Mesenchymal stem cell (in vitro differentiated cells and primary cell): ENCODE measurements around the gene PDXDC1.
"Not testable (repeated sequence)": the region's sequence is repeated elsewhere in the genome, so short reads cannot be mapped to it uniquely, and the experiment has no call there.

Experiments
- DNase-seq: peaks from one replicate; pipeline ENCODE4 v3.0.0-alpha.2; 2013
- H2AFZ ChIP-seq: one replicate; pipeline ENCODE4 v1.6.1; 2013; ENCODE audit warnings: low read depth, mild to moderate bottlenecking, control low read depth, inconsistent platforms, low read length, moderate library complexity
- H2AK5ac ChIP-seq: 2 replicates; pipeline ENCODE4 v1.6.1; 2013; ENCODE audit warnings: low read length, moderate library complexity, mild to moderate bottlenecking, inconsistent platforms; ENCODE audit not compliant: severe bottlenecking
- H2BK120ac ChIP-seq: one replicate; pipeline ENCODE4 v1.6.1; 2013; ENCODE audit warnings: low read depth, mild to moderate bottlenecking, inconsistent platforms, low read length, moderate library complexity
- H2BK12ac ChIP-seq, 2 experiments: one replicate each; pipeline ENCODE4 v1.6.1; 2013; ENCODE audit warnings: inconsistent platforms in 2 of 2, low read length in 2 of 2, mild to moderate bottlenecking in 2 of 2, moderate library complexity in 2 of 2, control low read depth in 1 of 2
- H2BK15ac ChIP-seq: one replicate; pipeline ENCODE4 v1.6.1; 2013; ENCODE audit warnings: mild to moderate bottlenecking, low read depth, inconsistent platforms; ENCODE audit not compliant: poor library complexity, severe bottlenecking
- H2BK5ac ChIP-seq: 2 replicates; pipeline ENCODE4 v1.6.1; 2013; ENCODE audit warnings: low read depth, mild to moderate bottlenecking, low read length, control low read depth, inconsistent platforms; ENCODE audit not compliant: poor library complexity, severe bottlenecking
- H3K14ac ChIP-seq, 2 experiments: one replicate each; pipeline ENCODE4 v1.6.1; 2013; ENCODE audit warnings: inconsistent platforms in 2 of 2, low read length in 2 of 2, control low read depth in 1 of 2, mild to moderate bottlenecking in 1 of 2, moderate library complexity in 1 of 2
- H3K18ac ChIP-seq, 2 experiments: one replicate each; pipeline ENCODE4 v1.6.1; 2013; ENCODE audit warnings: inconsistent platforms in 2 of 2, low read length in 2 of 2, control low read depth in 1 of 2, low read depth in 1 of 2, mild to moderate bottlenecking in 1 of 2
- H3K23ac ChIP-seq, 2 experiments: one replicate each; pipeline ENCODE4 v1.6.1; 2013; ENCODE audit warnings: inconsistent platforms in 2 of 2, low read length in 2 of 2, mild to moderate bottlenecking in 2 of 2, moderate library complexity in 2 of 2, control low read depth in 1 of 2
- H3K27ac ChIP-seq: 2 replicates; pipeline ENCODE4 v1.5.1; 2013; ENCODE audit warnings: mild to moderate bottlenecking, moderate library complexity, low read length, control low read depth, inconsistent platforms; ENCODE audit not compliant: poor library complexity, severe bottlenecking
- H3K27me3 ChIP-seq, 2 experiments: 2 replicates each; pipeline versions ENCODE4 v1.6.1 to v1.7.0; 2013; ENCODE audit warnings: low read length in 2 of 2, mild to moderate bottlenecking in 2 of 2, moderate library complexity in 2 of 2, control low read depth in 1 of 2, inconsistent platforms in 1 of 2; ENCODE audit not compliant: control insufficient read depth in 1 of 2, insufficient read depth in 1 of 2
- H3K36me3 ChIP-seq, 2 experiments: 2 replicates each; pipeline versions ENCODE4 v1.6.1 to v1.7.0; 2013; ENCODE audit warnings: low read length in 2 of 2, control low read depth in 1 of 2, inconsistent platforms in 1 of 2, low read depth in 1 of 2, mild to moderate bottlenecking in 1 of 2; ENCODE audit not compliant: insufficient read depth in 2 of 2, control insufficient read depth in 1 of 2
- H3K4ac ChIP-seq, 2 experiments: one replicate each; pipeline ENCODE4 v1.6.1; 2013; ENCODE audit warnings: inconsistent platforms in 2 of 2, low read length in 2 of 2, mild to moderate bottlenecking in 2 of 2, moderate library complexity in 2 of 2, control low read depth in 1 of 2, low read depth in 1 of 2
- H3K4me1 ChIP-seq: 2 replicates; pipeline ENCODE4 v1.6.1; 2013; ENCODE audit warnings: low read depth, low read length, control low read depth; ENCODE audit not compliant: control insufficient read depth, insufficient read depth
- H3K4me2 ChIP-seq: 2 replicates; pipeline ENCODE4 v1.6.1; 2013; ENCODE audit warnings: low read length, mild to moderate bottlenecking, inconsistent platforms; ENCODE audit not compliant: poor library complexity, severe bottlenecking
- H3K4me3 ChIP-seq, 2 experiments: 2 replicates each; pipeline versions ENCODE4 v1.5.1 to v1.7.0; 2013; ENCODE audit warnings: low read length in 2 of 2, mild to moderate bottlenecking in 2 of 2, control low read depth in 1 of 2, low read depth in 1 of 2; ENCODE audit not compliant: insufficient read depth in 1 of 2
- H3K79me1 ChIP-seq: replicated peaks from 2 replicates; pipeline ENCODE4 v1.6.1; 2013; ENCODE audit warnings: mild to moderate bottlenecking, control low read depth, low read length, inconsistent platforms; ENCODE audit not compliant: poor library complexity, severe bottlenecking
- H3K9ac ChIP-seq: 2 replicates; pipeline ENCODE4 v1.7.0; 2013; ENCODE audit warnings: mild to moderate bottlenecking, low read length, moderate library complexity
- H3K9me3 ChIP-seq: 2 replicates; pipeline ENCODE4 v1.7.0; 2013; ENCODE audit warnings: mild to moderate bottlenecking, low read length; ENCODE audit not compliant: control insufficient read depth
- H4K8ac ChIP-seq: one replicate; pipeline ENCODE4 v1.6.1; 2013; ENCODE audit warnings: inconsistent platforms, mild to moderate bottlenecking, low read length, moderate library complexity
- H4K91ac ChIP-seq: one replicate; pipeline ENCODE4 v1.6.1; 2013; ENCODE audit warnings: mild to moderate bottlenecking, low read length, inconsistent platforms
- WGBS: methylation state at CpG from one replicate; pipeline ENCODE4 v1.1.7; 2013; ENCODE audit warnings: mixed read lengths; 5-methylcytosine and 5-hydroxymethylcytosine counted together

The PDXDC1 gene

DNA sequence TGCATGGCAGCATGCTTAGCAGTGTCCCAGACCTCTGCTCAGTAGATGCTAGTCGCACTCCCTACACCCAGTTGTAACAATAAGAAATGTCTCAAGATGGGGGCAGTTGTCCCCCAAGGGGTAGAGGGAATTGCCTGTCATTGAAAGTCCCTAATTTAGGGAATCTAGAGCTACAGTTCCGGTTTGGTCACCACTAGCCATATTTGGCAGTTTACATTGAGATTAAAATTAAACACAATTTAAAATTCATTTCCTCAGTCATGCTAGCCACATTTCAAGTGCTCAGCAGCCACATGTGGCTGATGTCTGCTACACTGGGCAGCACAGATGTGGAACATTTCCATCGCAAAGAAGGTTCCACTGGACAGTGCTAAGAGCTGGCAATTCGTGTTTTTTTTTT lies 4.1 kb downstream of the PDXDC1 start:
- peak overlapping the region in 1 of 2 experiments; percentile 89 for H3K23ac ChIP-seq
- 98% methylated on average over 3 of the region's 4 CpGs for WGBS
- not testable (repeated sequence) for H3K4me3 ChIP-seq, H3K79me1 ChIP-seq, H3K9ac ChIP-seq, H3K36me3 ChIP-seq, H2BK12ac ChIP-seq, H3K4me1 ChIP-seq, DNase-seq, H2BK120ac ChIP-seq, H3K27me3 ChIP-seq, H3K4me2 ChIP-seq, H3K4ac ChIP-seq, H3K9me3 ChIP-seq, H4K8ac ChIP-seq, H2AFZ ChIP-seq, H2BK5ac ChIP-seq, H2AK5ac ChIP-seq, H3K27ac ChIP-seq, H4K91ac ChIP-seq, H2BK15ac ChIP-seq
- H3K18ac ChIP-seq = peak overlapping the region in 1 of 2 experiments; percentile 16
- peak overlapping the region in 1 of 2 experiments; percentile 65 for H3K14ac ChIP-seq

DNA sequence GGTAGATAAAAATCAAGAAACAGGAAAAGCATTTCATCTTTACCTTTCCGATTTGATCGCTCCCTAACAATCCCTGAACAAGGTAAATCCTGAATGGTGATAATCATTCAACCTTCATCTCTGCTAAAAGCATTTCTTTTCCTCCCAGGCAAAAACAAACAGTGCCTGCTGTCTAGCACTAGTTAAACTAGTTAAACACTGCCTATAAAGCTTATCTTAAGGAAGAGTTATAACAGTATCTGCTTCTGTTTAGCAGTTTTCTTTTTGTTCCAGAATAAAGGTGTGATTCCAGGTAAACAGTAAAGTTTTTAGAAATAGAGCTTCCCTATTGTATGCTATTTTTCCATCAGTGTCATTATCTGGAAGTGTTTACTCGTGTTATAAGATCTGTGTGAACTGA lies 6.4 kb downstream of the PDXDC1 start:
- WGBS = 75% methylated on average over 3 of the region's 3 CpGs
- H2AK5ac ChIP-seq, H3K4ac ChIP-seq, H3K9me3 ChIP-seq, H4K91ac ChIP-seq, H2AFZ ChIP-seq, H3K23ac ChIP-seq, H3K9ac ChIP-seq, H3K4me2 ChIP-seq, H2BK5ac ChIP-seq, H2BK120ac ChIP-seq, H3K79me1 ChIP-seq, H3K4me3 ChIP-seq, H3K27me3 ChIP-seq, H4K8ac ChIP-seq, H2BK12ac ChIP-seq, H3K18ac ChIP-seq, H2BK15ac ChIP-seq, H3K14ac ChIP-seq, H3K27ac ChIP-seq, DNase-seq: not testable (repeated sequence)
- peaks cover 11% of the 10 kb centered on the region for H3K4me1 ChIP-seq
- H3K36me3 ChIP-seq = peaks cover 16% of the 10 kb centered on the region in 2 experiments

DNA sequence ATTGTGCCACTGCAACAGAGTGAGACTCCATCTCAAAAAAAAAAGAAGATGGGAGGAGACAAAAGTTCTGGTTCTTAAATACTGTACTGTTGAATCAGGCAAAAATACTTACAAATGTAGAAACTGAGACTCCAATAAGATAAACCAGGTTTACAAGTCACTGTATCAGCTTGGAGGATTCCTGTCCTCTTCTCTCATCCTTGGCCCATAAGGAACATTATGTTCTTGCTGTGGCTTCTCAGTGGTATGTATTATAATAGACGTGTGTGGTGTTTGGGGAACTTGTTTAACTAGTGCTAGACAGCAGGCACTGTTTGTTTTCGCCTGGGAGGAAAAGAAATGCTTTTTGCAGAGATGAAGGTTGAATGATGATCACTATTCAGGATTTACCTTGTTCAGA lies 7.7 kb downstream of the PDXDC1 start:
- not testable (repeated sequence) for H4K8ac ChIP-seq, H2BK120ac ChIP-seq, H3K9me3 ChIP-seq, H3K23ac ChIP-seq, H2BK12ac ChIP-seq, H3K4me3 ChIP-seq, H2AFZ ChIP-seq, H3K18ac ChIP-seq, H3K4ac ChIP-seq, H3K9ac ChIP-seq, H2AK5ac ChIP-seq, H3K14ac ChIP-seq, H2BK15ac ChIP-seq, H3K27ac ChIP-seq, H4K91ac ChIP-seq, H3K27me3 ChIP-seq, H3K4me2 ChIP-seq, H2BK5ac ChIP-seq, H3K79me1 ChIP-seq
- Histone ChIP-seq H3K36me3 (peaks cover 20 to 22% of the 10 kb centered on the region in 2 experiments), H3K4me1 (peaks cover 14% of the 10 kb centered on the region)
- WGBS = no CpG with 5 or more reads among the region's 2 CpGs
- peak; percentile 26 for DNase-seq

DNA sequence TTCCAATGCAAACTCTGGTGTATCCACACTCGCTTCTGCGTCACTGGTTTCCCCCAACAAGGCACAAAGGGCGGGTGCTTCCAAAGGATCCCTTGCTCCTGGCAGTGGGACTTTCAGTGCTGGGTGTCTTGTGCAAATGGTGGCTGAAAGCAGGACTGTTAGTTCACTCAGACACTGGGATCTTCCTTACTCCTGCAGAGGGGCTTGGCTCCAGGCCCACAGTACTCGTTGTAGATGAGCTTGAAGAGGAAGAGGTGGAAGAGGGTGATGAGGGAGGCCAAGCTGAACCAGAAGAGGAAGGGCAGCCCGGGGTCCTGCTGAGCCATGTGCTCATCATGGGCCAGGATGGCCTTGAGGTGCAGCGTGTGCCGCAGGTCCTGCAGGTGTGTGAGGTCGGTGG lies 13.3 kb downstream of the PDXDC1 start:
- H3K27ac ChIP-seq, H3K27me3 ChIP-seq, H2BK120ac ChIP-seq, H3K14ac ChIP-seq, H2BK5ac ChIP-seq, H2BK15ac ChIP-seq, H3K9ac ChIP-seq, H4K91ac ChIP-seq, H3K4me2 ChIP-seq, H3K9me3 ChIP-seq, H2BK12ac ChIP-seq, DNase-seq, H4K8ac ChIP-seq, H2AFZ ChIP-seq, H2AK5ac ChIP-seq, H3K4ac ChIP-seq, H3K79me1 ChIP-seq, H3K18ac ChIP-seq, H3K4me3 ChIP-seq, H3K23ac ChIP-seq: not testable (repeated sequence)
- 89% methylated on average over 8 of the region's 8 CpGs for WGBS
- peaks cover 29 to 40% of the 10 kb centered on the region in 2 experiments for H3K36me3 ChIP-seq
- H3K4me1 ChIP-seq = peaks cover 25% of the 10 kb centered on the region
